Body of pancreas (tissue), 4 donors: ENCODE data around the gene CUL4A.

Experiments used
- POLR2A ChIP-seq, 3 donors: fragments of 450-650 bp; IDR thresholded peaks; one replicate each; pipeline ENCODE4 v1.6.1; 2016; ENCODE audit warnings: antibody characterized with exemption in 3 of 3, mild to moderate bottlenecking in 2 of 3
- TF ChIP-seq, protein P1 (sequence below), 7 experiments: fragments of 450-650 bp in 4 of 7; fragments of 200-600 bp in 3 of 7; sonication (generic) in 3 of 7; IDR thresholded peaks; one replicate each; pipeline ENCODE4 v1.5.1; 2016 to 2019; ENCODE audit warnings: antibody characterized with exemption in 7 of 7

DNA sequence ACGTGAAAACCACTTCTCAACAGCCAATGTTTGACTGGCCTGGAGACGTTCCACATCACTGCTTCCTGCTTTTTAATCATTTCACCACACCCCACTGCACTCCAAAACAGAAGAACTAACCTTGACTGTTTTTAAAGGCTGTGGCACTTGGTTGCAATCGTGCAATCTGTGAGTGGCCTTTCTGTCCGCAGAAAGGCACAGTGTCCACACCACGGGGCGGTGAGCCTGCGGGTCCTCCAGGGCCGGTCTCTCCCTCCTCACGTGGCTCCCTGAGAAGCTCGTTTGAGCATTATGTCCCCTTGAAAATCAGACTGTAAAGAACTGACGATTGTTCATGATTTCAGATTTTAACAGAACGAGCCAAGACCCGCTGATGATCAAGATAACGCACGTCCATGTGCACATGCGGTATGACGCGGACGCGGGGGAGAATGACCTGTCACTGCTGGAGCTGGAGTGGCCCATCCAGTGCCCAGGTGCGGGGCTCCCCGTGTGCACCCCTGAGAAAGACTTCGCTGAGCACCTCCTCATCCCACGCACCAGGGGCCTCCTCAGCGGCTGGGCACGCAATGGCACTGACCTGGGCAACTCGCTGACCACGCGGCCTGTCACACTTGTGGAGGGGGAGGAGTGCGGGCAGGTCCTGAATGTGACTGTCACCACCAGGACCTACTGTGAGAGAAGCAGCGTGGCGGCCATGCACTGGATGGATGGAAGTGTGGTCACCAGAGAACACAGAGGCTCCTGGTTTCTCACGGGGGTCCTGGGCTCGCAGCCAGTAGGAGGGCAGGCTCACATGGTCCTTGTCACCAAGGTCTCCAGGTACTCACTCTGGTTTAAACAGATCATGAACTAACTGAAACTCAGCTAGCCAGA lies 37.9 kb upstream of the CUL4A start:
- TF ChIP-seq, protein P1, sequence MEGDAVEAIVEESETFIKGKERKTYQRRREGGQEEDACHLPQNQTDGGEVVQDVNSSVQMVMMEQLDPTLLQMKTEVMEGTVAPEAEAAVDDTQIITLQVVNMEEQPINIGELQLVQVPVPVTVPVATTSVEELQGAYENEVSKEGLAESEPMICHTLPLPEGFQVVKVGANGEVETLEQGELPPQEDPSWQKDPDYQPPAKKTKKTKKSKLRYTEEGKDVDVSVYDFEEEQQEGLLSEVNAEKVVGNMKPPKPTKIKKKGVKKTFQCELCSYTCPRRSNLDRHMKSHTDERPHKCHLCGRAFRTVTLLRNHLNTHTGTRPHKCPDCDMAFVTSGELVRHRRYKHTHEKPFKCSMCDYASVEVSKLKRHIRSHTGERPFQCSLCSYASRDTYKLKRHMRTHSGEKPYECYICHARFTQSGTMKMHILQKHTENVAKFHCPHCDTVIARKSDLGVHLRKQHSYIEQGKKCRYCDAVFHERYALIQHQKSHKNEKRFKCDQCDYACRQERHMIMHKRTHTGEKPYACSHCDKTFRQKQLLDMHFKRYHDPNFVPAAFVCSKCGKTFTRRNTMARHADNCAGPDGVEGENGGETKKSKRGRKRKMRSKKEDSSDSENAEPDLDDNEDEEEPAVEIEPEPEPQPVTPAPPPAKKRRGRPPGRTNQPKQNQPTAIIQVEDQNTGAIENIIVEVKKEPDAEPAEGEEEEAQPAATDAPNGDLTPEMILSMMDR (IDR thresholded peaks at IDR 0.05) = no peak
- no peak for TF ChIP-seq POLR2A (IDR thresholded peaks at IDR 0.05)
